Kidney epithelial cell (primary cell): ENCODE results near the gene TPT1. TPM values are rescaled to one million over a fixed set of nuclear protein-coding genes. Genes with fewer than 3 reads are reported as not detected.

ENCODE experiments used
- DNase-seq: peaks from one replicate; pipeline ENCODE4 v3.0.0-alpha.2; 2010; ENCODE audit warnings: low read depth
- H3K27me3 ChIP-seq: 2 replicates; pipeline ENCODE4 v1.6.0; 2011; ENCODE audit warnings: low read length; ENCODE audit not compliant: control insufficient read depth, insufficient read depth
- H3K36me3 ChIP-seq: 2 replicates; pipeline ENCODE4 v1.5.1; 2011; ENCODE audit warnings: low read length; ENCODE audit not compliant: control insufficient read depth, insufficient read depth
- H3K4me3 ChIP-seq: 2 replicates; pipeline ENCODE4 v1.5.1; 2011; ENCODE audit warnings: low read depth, mild to moderate bottlenecking, control low read depth, low read length
- CTCF ChIP-seq: IDR thresholded peaks from 2 replicates; pipeline ENCODE4 v1.5.1; 2011; ENCODE audit warnings: mild to moderate bottlenecking, moderate library complexity, low read length, control low read depth, inconsistent platforms; ENCODE audit not compliant: insufficient read depth, poor library complexity, severe bottlenecking
- total RNA-seq: library from RNA; depleted of rRNA; stranded (reverse); fragments of >200 nt; gene quantifications from 2 replicates; pipeline ENCODE4 v1.2.3, GENCODE V29; 2015

Gene TPT1
- total RNA-seq, 1 donor from 2014 or later, result 3,236 TPM

DNA sequence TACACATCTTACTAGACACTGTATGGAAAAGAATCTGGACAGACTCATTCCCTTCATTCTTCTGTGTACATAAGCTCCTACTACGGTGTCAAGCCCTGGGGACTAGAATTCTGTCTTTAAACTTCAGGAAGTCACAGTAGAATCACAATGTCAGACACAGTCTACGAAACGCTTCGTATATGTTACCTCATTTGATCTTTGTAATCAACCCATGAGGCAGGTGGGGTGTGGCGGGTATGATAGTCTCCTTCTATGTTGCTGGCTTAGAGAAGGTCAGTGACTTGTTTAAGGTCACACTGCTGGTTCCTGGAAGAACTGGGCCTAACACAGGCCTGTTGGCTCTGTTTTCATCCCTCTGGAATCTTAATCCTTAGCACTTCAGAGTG lies 32.2 kb upstream of the TPT1 start:
- DNase-seq, result no peak
- H3K27me3 ChIP-seq, result no peaks in the 10 kb centered on the region
- H3K36me3 ChIP-seq, result no peaks in the 10 kb centered on the region
- H3K4me3 ChIP-seq, result no peak overlapping the region
- no peak for TF ChIP-seq CTCF

DNA sequence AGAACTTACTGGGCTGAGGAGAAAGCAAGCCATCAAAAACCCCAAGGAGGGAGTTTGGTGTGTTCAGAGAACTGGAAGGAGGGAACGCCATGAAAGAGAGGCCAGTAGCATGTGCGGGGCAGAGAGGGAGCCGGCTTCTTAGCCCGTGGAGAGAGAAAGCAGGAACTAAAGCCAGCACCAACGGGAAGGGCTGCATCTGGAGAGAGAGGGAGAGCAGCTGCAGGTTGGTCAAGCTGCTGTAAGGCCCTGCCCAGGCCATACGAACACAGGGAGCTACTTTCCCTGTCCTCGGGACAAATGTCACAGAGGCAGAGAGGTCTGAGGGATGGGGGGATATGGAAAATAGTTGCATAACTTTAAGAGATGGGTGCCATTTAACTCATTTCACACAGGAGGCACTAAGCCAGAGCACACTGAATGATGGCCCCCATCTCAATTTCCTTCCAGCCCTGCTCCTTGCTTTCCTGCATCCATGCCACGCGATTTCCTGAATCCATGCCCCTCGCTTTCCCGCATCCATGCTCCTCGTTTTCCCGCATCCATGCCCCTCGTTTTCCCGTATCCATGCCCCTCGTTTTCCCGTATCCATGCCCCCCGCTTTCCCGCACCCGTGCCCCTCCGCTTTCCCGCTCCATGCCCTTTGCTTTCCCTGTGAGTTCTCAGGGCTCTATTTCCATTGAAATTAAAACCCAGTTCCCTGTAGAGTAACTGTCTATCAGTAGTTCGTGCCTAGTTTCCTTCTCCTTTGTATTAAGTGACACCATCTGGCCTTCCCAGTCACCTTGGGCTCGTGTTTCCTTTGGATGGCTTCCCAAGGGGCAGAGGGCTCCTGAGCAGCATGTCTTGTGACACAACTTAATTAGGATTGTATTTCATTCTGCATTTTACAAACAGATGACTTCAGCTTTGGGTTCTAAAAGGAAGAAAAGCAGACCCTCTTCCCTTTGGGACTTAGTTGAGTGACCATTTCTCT lies 31.5 kb upstream of the TPT1 start:
- H3K27me3 ChIP-seq, result no peaks in the 10 kb centered on the region
- DNase-seq, result no peak
- H3K4me3 ChIP-seq, result no peak overlapping the region
- H3K36me3 ChIP-seq, result no peaks in the 10 kb centered on the region
- TF ChIP-seq CTCF, result no peak

DNA sequence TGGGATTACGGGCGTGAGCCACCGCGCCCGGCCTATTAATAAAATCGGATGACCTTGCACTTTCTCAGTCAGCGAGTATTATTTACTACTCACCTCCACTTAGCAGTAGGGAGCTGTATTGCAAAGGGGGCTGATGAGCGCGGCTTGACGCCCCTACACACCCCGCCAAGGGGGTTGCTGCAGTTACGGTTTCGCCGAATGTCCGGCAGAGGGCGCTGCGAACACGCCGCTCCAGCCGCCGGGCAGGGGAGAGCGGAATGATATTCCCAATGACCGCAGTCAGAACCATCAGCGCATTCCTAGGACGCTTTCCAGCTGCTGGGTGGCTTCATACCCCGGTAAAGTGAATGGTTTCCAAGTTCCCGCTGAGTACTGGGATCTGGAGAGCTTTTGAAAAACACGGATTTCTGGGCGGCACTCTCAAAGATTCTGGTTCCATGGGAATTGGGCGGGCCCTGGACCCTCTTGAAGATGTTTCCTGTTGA lies 30.0 kb upstream of the TPT1 start:
- H3K36me3 ChIP-seq, result no peaks in the 10 kb centered on the region
- TF ChIP-seq CTCF, result peak; percentile 97
- no peaks in the 10 kb centered on the region for H3K27me3 ChIP-seq
- DNase-seq, result peak; percentile 29
- no peak overlapping the region for H3K4me3 ChIP-seq

DNA sequence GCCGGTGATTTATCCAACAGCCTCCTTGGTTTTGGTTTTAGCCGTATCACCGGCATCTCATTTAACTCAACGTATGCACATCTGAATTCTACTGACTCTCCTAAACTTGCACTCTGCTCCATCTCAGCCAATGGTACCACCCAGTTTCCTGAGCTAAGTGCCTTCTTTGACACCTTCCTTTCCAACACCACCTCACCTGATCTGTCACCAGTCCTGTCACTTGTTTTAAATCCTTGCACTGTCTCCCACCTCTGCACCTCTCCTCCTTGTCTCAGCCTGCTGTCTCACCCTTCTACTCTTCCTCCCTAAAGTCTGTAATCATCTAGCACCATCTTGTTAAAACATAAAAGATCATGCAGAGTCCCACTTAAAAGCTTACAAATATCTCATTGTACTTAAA lies 28.1 kb upstream of the TPT1 start:
- DNase-seq, result no peak
- no peak for TF ChIP-seq CTCF

DNA sequence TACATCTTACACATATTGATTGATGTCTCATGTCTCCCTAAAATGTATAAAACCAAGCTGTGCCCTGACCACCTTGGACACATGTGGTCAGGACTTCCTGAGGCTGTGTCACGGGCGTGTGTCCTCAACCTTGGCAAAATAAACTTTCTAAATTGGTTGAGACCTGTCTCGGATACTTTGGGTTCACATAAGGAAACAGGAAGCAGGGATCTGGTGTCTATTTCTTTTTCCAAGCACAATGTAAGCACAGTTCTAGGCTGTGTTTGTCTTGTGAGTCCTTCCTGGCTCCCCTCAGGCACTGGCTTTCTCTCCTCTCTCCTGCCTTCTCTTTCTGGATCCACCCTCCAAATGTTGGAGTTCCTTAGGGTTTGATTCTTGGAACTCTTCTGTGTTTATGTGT lies 27.6 kb upstream of the TPT1 start:
- Histone ChIP-seq H3K36me3 (no peaks in the 10 kb centered on the region), H3K27me3 (no peaks in the 10 kb centered on the region), H3K4me3 (no peak overlapping the region)
- peak; percentile 47 for DNase-seq
- TF ChIP-seq CTCF, result no peak

More for the DNA sequence above, 28.1 kb upstream of the TPT1 start:
- Histone ChIP-seq H3K4me3 (no peak overlapping the region), H3K36me3 (no peaks in the 10 kb centered on the region), H3K27me3 (no peaks in the 10 kb centered on the region)
